ENCODE measurements around the gene DVL2. TPM values are rescaled to one million over a fixed set of nuclear protein-coding genes. Genes with fewer than 3 reads are reported as not detected.
A peak's percentile ranks its signal among the peaks of the same experiment; 100 is the strongest.

DVL2 gene
- total and polyA plus RNA-seq, 2 experiments from 2014 or later = 79.2 to 121 TPM

DNA sequence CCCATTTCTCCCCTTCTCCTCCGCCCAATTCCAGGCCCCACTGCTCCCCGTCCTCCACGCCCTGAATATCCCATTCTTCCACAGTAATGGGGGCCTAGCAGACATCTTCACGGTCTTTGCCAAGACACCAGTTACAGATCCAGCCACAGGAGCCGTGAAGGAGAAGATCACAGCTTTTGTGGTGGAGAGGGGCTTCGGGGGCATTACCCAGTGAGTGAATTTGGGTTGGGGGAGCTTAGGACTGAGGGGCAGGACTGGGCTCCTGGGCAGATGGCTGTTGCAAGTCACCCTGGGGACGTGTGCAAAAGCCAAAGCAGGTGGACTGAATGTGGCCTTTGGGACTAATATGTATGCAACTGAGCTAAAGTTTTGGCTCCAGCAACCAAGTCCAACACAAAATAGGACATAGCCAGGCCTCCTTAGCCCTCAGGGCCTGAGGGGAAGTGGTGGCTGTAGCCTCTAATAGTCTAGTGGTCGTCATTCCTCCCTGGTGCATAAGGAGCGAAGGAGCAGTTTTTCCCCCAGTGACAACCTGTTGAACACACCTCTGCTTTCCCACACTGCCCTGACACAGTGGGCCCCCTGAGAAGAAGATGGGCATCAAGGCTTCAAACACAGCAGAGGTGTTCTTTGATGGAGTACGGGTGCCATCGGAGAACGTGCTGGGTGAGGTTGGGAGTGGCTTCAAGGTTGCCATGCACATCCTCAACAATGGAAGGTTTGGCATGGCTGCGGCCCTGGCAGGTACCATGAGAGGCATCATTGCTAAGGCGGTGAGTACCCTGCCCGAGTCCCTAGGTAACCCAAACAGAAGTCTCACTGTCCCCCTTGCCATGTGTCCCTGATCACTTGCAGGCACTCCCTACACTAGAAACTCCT lies 12.0 kb downstream of the DVL2 start:
- H3K36me3 ChIP-seq = peaks cover 49% of the 10 kb centered on the region
- no peak for DNase-seq (ENCODE audit: low read depth in 1 of 2, low spot score in 1 of 2)
- H3K27ac ChIP-seq = no peak overlapping the region
- H3K9me3 ChIP-seq (ENCODE audit: low read depth) = no peaks in the 10 kb centered on the region
- H3K27me3 ChIP-seq = no peaks in the 10 kb centered on the region
- H3K4me3 ChIP-seq = no peak overlapping the region
- peaks cover 14% of the 10 kb centered on the region for H3K4me1 ChIP-seq (ENCODE audit: low read depth)
- TF ChIP-seq, protein P1, sequence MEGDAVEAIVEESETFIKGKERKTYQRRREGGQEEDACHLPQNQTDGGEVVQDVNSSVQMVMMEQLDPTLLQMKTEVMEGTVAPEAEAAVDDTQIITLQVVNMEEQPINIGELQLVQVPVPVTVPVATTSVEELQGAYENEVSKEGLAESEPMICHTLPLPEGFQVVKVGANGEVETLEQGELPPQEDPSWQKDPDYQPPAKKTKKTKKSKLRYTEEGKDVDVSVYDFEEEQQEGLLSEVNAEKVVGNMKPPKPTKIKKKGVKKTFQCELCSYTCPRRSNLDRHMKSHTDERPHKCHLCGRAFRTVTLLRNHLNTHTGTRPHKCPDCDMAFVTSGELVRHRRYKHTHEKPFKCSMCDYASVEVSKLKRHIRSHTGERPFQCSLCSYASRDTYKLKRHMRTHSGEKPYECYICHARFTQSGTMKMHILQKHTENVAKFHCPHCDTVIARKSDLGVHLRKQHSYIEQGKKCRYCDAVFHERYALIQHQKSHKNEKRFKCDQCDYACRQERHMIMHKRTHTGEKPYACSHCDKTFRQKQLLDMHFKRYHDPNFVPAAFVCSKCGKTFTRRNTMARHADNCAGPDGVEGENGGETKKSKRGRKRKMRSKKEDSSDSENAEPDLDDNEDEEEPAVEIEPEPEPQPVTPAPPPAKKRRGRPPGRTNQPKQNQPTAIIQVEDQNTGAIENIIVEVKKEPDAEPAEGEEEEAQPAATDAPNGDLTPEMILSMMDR (IDR thresholded peaks at IDR 0.05; ENCODE audit: low read depth, low read length) = no peak

- peak overlapping the region; percentile 66 for H3K27ac ChIP-seq
- no peaks in the 10 kb centered on the region for H3K9me3 ChIP-seq (ENCODE audit: low read depth)
- TF ChIP-seq, protein P1 (IDR thresholded peaks at IDR 0.05; ENCODE audit: low read depth, low read length) = no peak
- H3K27me3 ChIP-seq = no peaks in the 10 kb centered on the region
- peaks cover 18% of the 10 kb centered on the region for H3K4me1 ChIP-seq (ENCODE audit: low read depth)
- H3K4me3 ChIP-seq = no peak overlapping the region
- H3K36me3 ChIP-seq = peaks cover 41% of the 10 kb centered on the region
- DNase-seq (ENCODE audit: low read depth in 1 of 2, low spot score in 1 of 2) = no peak
Observed at GRCh38 chr17:7221278-7222092, 12.8 kb downstream of the DVL2 start.

GRCh38 chr17:7220593-7221277 lies 13.6 kb downstream of the DVL2 start:
- Histone ChIP-seq H3K4me1 (ENCODE audit: low read depth) (peaks cover 26% of the 10 kb centered on the region), H3K27me3 (no peaks in the 10 kb centered on the region), H3K4me3 (peak overlapping the region; percentile 82), H3K36me3 (peaks cover 35% of the 10 kb centered on the region), H3K27ac (peak overlapping the region; percentile 66), H3K9me3 (ENCODE audit: low read depth) (no peaks in the 10 kb centered on the region)
- peak; percentile 37 to 71 for DNase-seq (ENCODE audit: low read depth in 1 of 2, low spot score in 1 of 2)
- TF ChIP-seq, protein P1 (IDR thresholded peaks at IDR 0.05; ENCODE audit: low read depth, low read length) = peak; percentile 50

DNA sequence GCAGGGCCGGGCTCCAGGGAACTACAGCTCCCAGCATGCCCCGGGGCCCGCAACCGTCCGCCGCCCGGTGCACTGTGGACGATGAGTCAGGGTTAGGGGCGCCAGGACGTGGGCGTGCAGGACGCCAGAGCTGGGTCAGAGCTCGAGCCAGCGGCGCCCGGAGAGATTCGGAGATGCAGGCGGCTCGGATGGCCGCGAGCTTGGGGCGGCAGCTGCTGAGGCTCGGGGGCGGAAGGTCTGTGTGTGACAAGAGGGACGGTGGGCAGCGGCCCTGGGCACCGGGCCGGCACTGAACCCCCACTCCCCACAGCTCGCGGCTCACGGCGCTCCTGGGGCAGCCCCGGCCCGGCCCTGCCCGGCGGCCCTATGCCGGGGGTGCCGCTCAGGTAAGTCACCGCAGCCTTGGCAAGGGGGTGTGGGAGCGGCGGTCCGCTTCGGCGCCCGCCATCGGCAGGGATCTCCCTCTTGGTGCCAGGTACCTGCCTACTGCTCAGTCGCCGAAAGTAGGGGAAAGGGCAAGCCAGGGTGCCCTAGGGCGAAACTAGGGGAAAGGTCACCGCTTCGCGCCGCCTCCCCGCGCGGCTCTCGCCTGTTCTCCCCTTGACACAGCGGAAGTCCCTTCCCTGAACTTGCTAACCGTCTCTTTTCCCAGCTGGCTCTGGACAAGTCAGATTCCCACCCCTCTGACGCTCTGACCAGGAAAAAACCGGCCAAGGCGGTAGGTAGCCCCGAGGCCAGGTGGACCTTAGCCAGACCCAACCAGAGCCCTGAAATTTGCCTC lies 14.3 kb downstream of the DVL2 start, which contains the start of the genes ACADVL and DLG4:
TSS of gene ACADVL (plus strand) at position 127 of the 781 bp plus-strand sequence. CDS start at position 174, 47 bp downstream.
TSS of gene DLG4 (minus strand) at position 25 of the 781 bp plus-strand sequence.
- peak within 1 kb of the TSS; percentile 81 for H3K27ac ChIP-seq
- peaks cover 28% of the 10 kb centered on the region for H3K36me3 ChIP-seq
- H3K4me1 ChIP-seq (ENCODE audit: low read depth) = peaks cover 32% of the 10 kb centered on the region
- peak; percentile 90 to 94 for DNase-seq (ENCODE audit: low read depth in 1 of 2, low spot score in 1 of 2)
- H3K27me3 ChIP-seq = no peaks in the 10 kb centered on the region
- H3K9me3 ChIP-seq (ENCODE audit: low read depth) = no peaks in the 10 kb centered on the region
- TF ChIP-seq, protein P1 (IDR thresholded peaks at IDR 0.05; ENCODE audit: low read depth, low read length) = no peak
- peak within 1 kb of the TSS; percentile 82 for H3K4me3 ChIP-seq

Measured in cardiac muscle cell (in vitro differentiated cells and primary cell).